SK-MEL-5 (cell line): ENCODE data around the gene MAP3K1. TPM values are rescaled to one million over a fixed set of nuclear protein-coding genes. Genes with fewer than 3 reads are reported as not detected.

Experiments used
- DNase-seq: peaks from one replicate; pipeline ENCODE4 v3.0.0-alpha.2; 2016; ENCODE audit warnings: low read depth, low spot score
- in situ Hi-C: cut with HindIII; loops from 2 replicates; pipeline ENCODE4 v1.10.0; 2016; ENCODE audit warnings: low sequenced_read_pairs, high pct_unique_total_duplicates, low pct_unique_long_range_greater_than_20kb
- total RNA-seq: library from RNA; depleted of rRNA; stranded (reverse); fragments of >200 nt; shearing (Covaris generic); gene quantifications from 2 replicates; pipeline ENCODE4 v1.2.3, GENCODE V29; 2014

MAP3K1 gene
- total RNA-seq, 1 experiment from 2014 or later = 57.1 TPM

- in situ Hi-C loops = no loop called here
- no peak for DNase-seq
These were observed 22.0 kb downstream of the MAP3K1 start for GRCh38 chr5:56837381-56837780.

GRCh38 chr5:56837956-56838355 is 22.6 kb downstream of the MAP3K1 start:
- DNase-seq = no peak
- in situ Hi-C loops = no loop called here

GRCh38 chr5:56838409-56839039 is 23.2 kb downstream of the MAP3K1 start:
- in situ Hi-C loops = no loop called here
- DNase-seq = peak; percentile 82

- in situ Hi-C loops = no loop called here
- DNase-seq = no peak
These were observed 23.7 kb downstream of the MAP3K1 start for GRCh38 chr5:56839062-56839461.

GRCh38 chr5:56840597-56840996 is 25.2 kb downstream of the MAP3K1 start:
- in situ Hi-C loops = no loop called here

GRCh38 chr5:56845277-56845676 is 29.9 kb downstream of the MAP3K1 start:
- in situ Hi-C loops = no loop called here
- no peak for DNase-seq

More at GRCh38 chr5:56840597-56840996, 25.2 kb downstream of the MAP3K1 start:
- no peak for DNase-seq

- in situ Hi-C loops = no loop called here
- no peak for DNase-seq
These were observed 30.6 kb downstream of the MAP3K1 start for GRCh38 chr5:56845904-56846480.

- in situ Hi-C loops = no loop called here
- no peak for DNase-seq
These were observed 32.9 kb downstream of the MAP3K1 start for GRCh38 chr5:56848206-56848605.

GRCh38 chr5:56849671-56850070 is 34.3 kb downstream of the MAP3K1 start:
- no peak for DNase-seq
- in situ Hi-C loops = no loop called here

- no peak for DNase-seq
- in situ Hi-C loops = no loop called here
These were observed 35.1 kb downstream of the MAP3K1 start for GRCh38 chr5:56850423-56850822.

GRCh38 chr5:56851258-56851941 is 36.1 kb downstream of the MAP3K1 start:
- no peak for DNase-seq
- in situ Hi-C loops = no loop called here

- DNase-seq = no peak
- in situ Hi-C loops = no loop called here
These were observed 37.1 kb downstream of the MAP3K1 start for GRCh38 chr5:56852228-56853000.

- DNase-seq = no peak
- in situ Hi-C loops = no loop called here
These were observed 38.3 kb downstream of the MAP3K1 start for GRCh38 chr5:56853698-56854097.

- DNase-seq = no peak
These were observed 39.6 kb downstream of the MAP3K1 start for GRCh38 chr5:56854920-56855319.

GRCh38 chr5:56856541-56857178 is 41.3 kb downstream of the MAP3K1 start:
- in situ Hi-C loops = no loop called here
- DNase-seq = no peak

More at GRCh38 chr5:56854920-56855319, 39.6 kb downstream of the MAP3K1 start:
- in situ Hi-C loops = no loop called here

- in situ Hi-C loops = no loop called here
- no peak for DNase-seq
These were observed 43.6 kb downstream of the MAP3K1 start for GRCh38 chr5:56858777-56859442.

GRCh38 chr5:56861893-56862485 is 46.6 kb downstream of the MAP3K1 start:
- in situ Hi-C loops = no loop called here

More at GRCh38 chr5:56861893-56862485, 46.6 kb downstream of the MAP3K1 start:
- DNase-seq = no peak
